Endothelial cell (in vitro differentiated cells): ENCODE data around the gene MID1. TPM values are rescaled to one million over a fixed set of nuclear protein-coding genes. Genes with fewer than 3 reads are reported as not detected.

Source experiments
- DNase-seq: peaks from one replicate; pipeline ENCODE4 v3.0.0; 2021; ENCODE audit warnings: low spot score
- H3K27ac Mint-ChIP-seq: one replicate; pipeline ENCODE4 v1.8.0; 2021; ENCODE audit warnings: mixed read lengths, inconsistent platforms; ENCODE audit not compliant: unreplicated experiment
- H3K27me3 Mint-ChIP-seq: one replicate; pipeline ENCODE4 v1.8.0; 2021; ENCODE audit warnings: mild to moderate bottlenecking, moderate library complexity, mixed read lengths, inconsistent platforms; ENCODE audit not compliant: unreplicated experiment
- H3K36me3 Mint-ChIP-seq: one replicate; pipeline ENCODE4 v1.8.0; 2021; ENCODE audit warnings: mild to moderate bottlenecking, low read depth, mixed read lengths, inconsistent platforms; ENCODE audit not compliant: unreplicated experiment
- H3K4me1 Mint-ChIP-seq: one replicate; pipeline ENCODE4 v1.8.0; 2021; ENCODE audit warnings: mild to moderate bottlenecking, mixed read lengths, inconsistent platforms; ENCODE audit not compliant: unreplicated experiment
- H3K4me3 Mint-ChIP-seq: one replicate; pipeline ENCODE4 v1.8.0; 2021; ENCODE audit warnings: mild to moderate bottlenecking, mixed read lengths, inconsistent platforms; ENCODE audit not compliant: unreplicated experiment
- H3K9me3 Mint-ChIP-seq: one replicate; pipeline ENCODE4 v1.8.0; 2021; ENCODE audit warnings: mixed read lengths, inconsistent platforms; ENCODE audit not compliant: unreplicated experiment
- CTCF ChIP-seq: fragments of 200-600 bp; sonication (generic); IDR thresholded peaks from one replicate; pipeline ENCODE4 v1.5.0; 2021; ENCODE audit warnings: antibody characterized with exemption; ENCODE audit not compliant: unreplicated experiment
- total RNA-seq: library from RNA; stranded (reverse); fragmentation: NEBNext Ultra II Directional; extraction: Animal tissue kit (Norgen Biotek cat#: 25700); gene quantifications from one replicate; pipeline ENCODE4 v1.2.1, GENCODE V29; 2021; ENCODE audit not compliant: unreplicated experiment

Gene MID1
- total RNA-seq, 1 donor from 2014 or later, result 61.8 TPM

GRCh38 chrX:10538831-10539230 lies 81.6 kb downstream of the MID1 start:
- Mint-ChIP-seq H3K27me3 (no peaks in the 10 kb centered on the region), H3K27ac (no peak overlapping the region), H3K4me1 (peaks cover 19% of the 10 kb centered on the region), H3K4me3 (no peak overlapping the region), H3K36me3 (no peaks in the 10 kb centered on the region), H3K9me3 (no peaks in the 10 kb centered on the region)
- DNase-seq, result no peak
- TF ChIP-seq CTCF, result no peak

- no peak overlapping the region for H3K4me3 Mint-ChIP-seq
- H3K27ac Mint-ChIP-seq, result no peak overlapping the region
- DNase-seq, result no peak
- peaks cover 19% of the 10 kb centered on the region for H3K4me1 Mint-ChIP-seq
- no peaks in the 10 kb centered on the region for H3K9me3 Mint-ChIP-seq
- H3K27me3 Mint-ChIP-seq, result no peaks in the 10 kb centered on the region
- H3K36me3 Mint-ChIP-seq, result no peaks in the 10 kb centered on the region
- TF ChIP-seq CTCF, result no peak
These were observed 83.1 kb downstream of the MID1 start for GRCh38 chrX:10537308-10537707.

- Mint-ChIP-seq H3K4me1 (peaks cover 19% of the 10 kb centered on the region), H3K9me3 (no peaks in the 10 kb centered on the region), H3K4me3 (no peak overlapping the region), H3K27ac (peak overlapping the region; percentile 24), H3K27me3 (no peaks in the 10 kb centered on the region), H3K36me3 (no peaks in the 10 kb centered on the region)
- no peak for DNase-seq
- no peak for TF ChIP-seq CTCF
These were observed 83.6 kb downstream of the MID1 start for GRCh38 chrX:10536744-10537143.

- H3K4me3 Mint-ChIP-seq, result no peak overlapping the region
- no peak overlapping the region for H3K27ac Mint-ChIP-seq
- H3K9me3 Mint-ChIP-seq, result no peaks in the 10 kb centered on the region
- no peaks in the 10 kb centered on the region for H3K27me3 Mint-ChIP-seq
- no peak for TF ChIP-seq CTCF
- peaks cover 19% of the 10 kb centered on the region for H3K4me1 Mint-ChIP-seq
- H3K36me3 Mint-ChIP-seq, result peaks cover under 1% of the 10 kb centered on the region
- DNase-seq, result no peak
These were observed 85.8 kb downstream of the MID1 start for GRCh38 chrX:10534611-10535010.

GRCh38 chrX:10533696-10534365 lies 86.6 kb downstream of the MID1 start:
- H3K27ac Mint-ChIP-seq, result no peak overlapping the region
- peaks cover 23% of the 10 kb centered on the region for H3K4me1 Mint-ChIP-seq
- H3K4me3 Mint-ChIP-seq, result no peak overlapping the region
- H3K27me3 Mint-ChIP-seq, result no peaks in the 10 kb centered on the region
- H3K36me3 Mint-ChIP-seq, result peaks cover 6% of the 10 kb centered on the region
- TF ChIP-seq CTCF, result no peak
- no peak for DNase-seq
- no peaks in the 10 kb centered on the region for H3K9me3 Mint-ChIP-seq
